Upper lobe of left lung (tissue), 6 donors: ENCODE data around the gene C12orf75. TPM values are rescaled to one million over a fixed set of nuclear protein-coding genes. Genes with fewer than 3 reads are reported as not detected.

Experiments
- ATAC-seq, 2 donors: fragments of 200-7000 bp; cut with Tn5 transposase; one replicate each; pipeline ENCODE4 v1.9.1; 2022; ENCODE audit warnings: mild to moderate bottlenecking in 2 of 2, moderate library complexity in 2 of 2; ENCODE audit not compliant: low FRiP score in 2 of 2
- DNase-seq, 2 donors: peaks; one replicate each; pipeline ENCODE4 v3.0.0-alpha.2; 2019 to 2020
- H3K27ac ChIP-seq, 4 donors: fragments of 200-600 bp; sonication (generic); one replicate each; pipeline ENCODE4 v1.5.1; 2016 to 2019
- H3K27me3 ChIP-seq, 4 donors: fragments of 200-600 bp; sonication (generic); one replicate each; pipeline ENCODE4 v1.5.1; 2017 to 2019
- H3K36me3 ChIP-seq, 4 donors: fragments of 200-600 bp; sonication (generic); one replicate each; pipeline ENCODE4 v1.5.1; 2016 to 2019
- H3K4me1 ChIP-seq, 4 donors: fragments of 200-600 bp; sonication (generic); one replicate each; pipeline ENCODE4 v1.5.1; 2018 to 2019
- H3K4me3 ChIP-seq, 4 donors: fragments of 200-600 bp; sonication (generic); one replicate each; pipeline ENCODE4 v1.5.1; 2017 to 2019; ENCODE audit warnings: mild to moderate bottlenecking in 2 of 4, moderate library complexity in 1 of 4
- H3K9me3 ChIP-seq, 4 donors: fragments of 200-600 bp; sonication (generic); one replicate each; pipeline ENCODE4 v1.5.1; 2018 to 2019
- EP300 ChIP-seq, 4 donors: sonication (generic); formaldehyde crosslinking; IDR thresholded peaks; one replicate each; pipeline ENCODE4 v1.5.1; 2017; ENCODE audit warnings: antibody characterized with exemption in 4 of 4, control low read depth in 2 of 4
- POLR2A ChIP-seq, 4 donors: fragments of 450-650 bp; IDR thresholded peaks; one replicate each; pipeline ENCODE4 v1.5.1; 2016 to 2017; ENCODE audit warnings: antibody characterized with exemption in 4 of 4, mild to moderate bottlenecking in 2 of 4
- POLR2AphosphoS5 ChIP-seq, 2 donors: sonication (generic); formaldehyde crosslinking; IDR thresholded peaks; one replicate each; pipeline ENCODE4 v1.5.1; 2017; ENCODE audit warnings: antibody characterized with exemption in 2 of 2
- WGBS, 2 donors: methylation state at CpG; one replicate each; pipeline ENCODE4 v1.1.5; 2017 to 2018; 5-methylcytosine and 5-hydroxymethylcytosine counted together
- total RNA-seq, 6 donors: library from RNA; depleted of rRNA in 4 of 6; stranded (reverse); fragments of >200 nt in 4 of 6; gene quantifications; one replicate each; pipeline versions ENCODE4 v1.1.0 to v1.2.1, GENCODE V29; 2016 to 2021
- TF ChIP-seq, protein P1 (sequence below), 6 experiments: fragments of 450-650 bp in 4 of 6; fragments of 200-600 bp in 2 of 6; sonication (generic) in 2 of 6; IDR thresholded peaks; one replicate each; pipeline ENCODE4 v1.5.1; 2016 to 2019; ENCODE audit warnings: antibody characterized with exemption in 6 of 6
- donor health status: DM: no; HTN: no; CAD: no; lungs with moderate emphysema.
- donor health status: DM: no; HTN: yes; CAD: no; lungs with severe emphysema.

C12orf75 gene
- total RNA-seq, 6 donors from 2014 or later, result 1.0 to 15.0 (median 6.2) TPM

DNA sequence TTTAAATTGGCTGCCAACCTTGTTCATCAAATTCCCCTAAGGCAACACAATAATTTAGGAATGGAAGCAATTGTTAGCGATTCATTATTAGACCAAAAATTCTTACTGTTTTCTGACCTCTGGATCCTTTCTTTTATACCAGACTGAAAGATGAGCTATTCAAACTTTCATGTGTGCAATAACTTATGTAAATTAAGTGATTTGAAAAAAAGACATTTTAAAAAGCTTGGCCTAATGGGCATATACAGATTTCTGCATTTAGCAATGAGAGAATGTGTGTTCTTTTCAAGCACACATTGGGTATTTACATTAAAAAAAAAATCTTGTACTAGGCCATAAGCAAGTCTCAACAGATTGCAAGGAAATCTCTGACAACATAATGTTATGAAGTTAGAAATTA is 65.5 kb downstream of the C12orf75 start:
- 100% methylated on average over 1 of the region's 1 CpG for WGBS, 2 donors
- H3K4me3 ChIP-seq, result no peak overlapping the region

DNA sequence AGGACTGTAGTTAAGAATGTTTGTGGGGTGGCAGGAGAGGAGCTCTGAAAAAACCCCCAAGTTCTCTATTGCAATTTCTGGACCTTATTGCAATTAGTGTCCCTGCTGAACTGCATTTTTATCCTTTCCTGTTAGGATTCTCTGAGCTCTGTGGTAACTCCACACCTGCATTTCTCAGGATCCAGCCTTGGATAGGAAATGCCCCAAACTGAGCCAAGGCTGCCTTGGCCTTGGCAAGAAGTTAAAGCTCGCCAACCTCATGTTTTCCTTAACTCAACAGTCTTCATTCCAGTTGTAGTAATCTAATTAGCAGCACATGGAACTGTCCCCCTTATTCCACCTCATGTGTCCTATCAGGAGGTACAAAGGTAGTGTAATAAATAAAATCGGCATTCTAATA is 66.5 kb downstream of the C12orf75 start:
- H3K27ac ChIP-seq, result no peak overlapping the region
- H3K4me3 ChIP-seq, result no peak overlapping the region
- DNase-seq (no peak), ATAC-seq (no peak)
- 89 to 95% methylated on average over 2 of the region's 2 CpGs for WGBS, 2 donors
- H3K9me3 ChIP-seq, result peaks cover 0 to 8% (median 0%) of the 10 kb centered on the region in 4 donors
- H3K4me1 ChIP-seq, result no peaks in the 10 kb centered on the region
- no peak for TF ChIP-seq POLR2A (IDR thresholded peaks at IDR 0.05)
- no peak for TF ChIP-seq POLR2AphosphoS5 (IDR thresholded peaks at IDR 0.05)
- no peak for TF ChIP-seq EP300 (IDR thresholded peaks at IDR 0.05)
- TF ChIP-seq, protein P1, sequence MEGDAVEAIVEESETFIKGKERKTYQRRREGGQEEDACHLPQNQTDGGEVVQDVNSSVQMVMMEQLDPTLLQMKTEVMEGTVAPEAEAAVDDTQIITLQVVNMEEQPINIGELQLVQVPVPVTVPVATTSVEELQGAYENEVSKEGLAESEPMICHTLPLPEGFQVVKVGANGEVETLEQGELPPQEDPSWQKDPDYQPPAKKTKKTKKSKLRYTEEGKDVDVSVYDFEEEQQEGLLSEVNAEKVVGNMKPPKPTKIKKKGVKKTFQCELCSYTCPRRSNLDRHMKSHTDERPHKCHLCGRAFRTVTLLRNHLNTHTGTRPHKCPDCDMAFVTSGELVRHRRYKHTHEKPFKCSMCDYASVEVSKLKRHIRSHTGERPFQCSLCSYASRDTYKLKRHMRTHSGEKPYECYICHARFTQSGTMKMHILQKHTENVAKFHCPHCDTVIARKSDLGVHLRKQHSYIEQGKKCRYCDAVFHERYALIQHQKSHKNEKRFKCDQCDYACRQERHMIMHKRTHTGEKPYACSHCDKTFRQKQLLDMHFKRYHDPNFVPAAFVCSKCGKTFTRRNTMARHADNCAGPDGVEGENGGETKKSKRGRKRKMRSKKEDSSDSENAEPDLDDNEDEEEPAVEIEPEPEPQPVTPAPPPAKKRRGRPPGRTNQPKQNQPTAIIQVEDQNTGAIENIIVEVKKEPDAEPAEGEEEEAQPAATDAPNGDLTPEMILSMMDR (IDR thresholded peaks at IDR 0.05), result no peak
- no peaks in the 10 kb centered on the region for H3K36me3 ChIP-seq
- H3K27me3 ChIP-seq, result no peaks in the 10 kb centered on the region

More for the DNA sequence above, 65.5 kb downstream of the C12orf75 start:
- H3K27me3 ChIP-seq, result no peaks in the 10 kb centered on the region
- H3K27ac ChIP-seq, result no peak overlapping the region
- DNase-seq (no peak), ATAC-seq (no peak)
- TF ChIP-seq, protein P1 (IDR thresholded peaks at IDR 0.05), result no peak
- no peak for TF ChIP-seq POLR2AphosphoS5 (IDR thresholded peaks at IDR 0.05)
- TF ChIP-seq POLR2A (IDR thresholded peaks at IDR 0.05), result no peak
- TF ChIP-seq EP300 (IDR thresholded peaks at IDR 0.05), result no peak
- H3K36me3 ChIP-seq, result no peaks in the 10 kb centered on the region
- peaks cover 0 to 8% (median 0%) of the 10 kb centered on the region in 4 donors for H3K9me3 ChIP-seq
- no peaks in the 10 kb centered on the region for H3K4me1 ChIP-seq

DNA sequence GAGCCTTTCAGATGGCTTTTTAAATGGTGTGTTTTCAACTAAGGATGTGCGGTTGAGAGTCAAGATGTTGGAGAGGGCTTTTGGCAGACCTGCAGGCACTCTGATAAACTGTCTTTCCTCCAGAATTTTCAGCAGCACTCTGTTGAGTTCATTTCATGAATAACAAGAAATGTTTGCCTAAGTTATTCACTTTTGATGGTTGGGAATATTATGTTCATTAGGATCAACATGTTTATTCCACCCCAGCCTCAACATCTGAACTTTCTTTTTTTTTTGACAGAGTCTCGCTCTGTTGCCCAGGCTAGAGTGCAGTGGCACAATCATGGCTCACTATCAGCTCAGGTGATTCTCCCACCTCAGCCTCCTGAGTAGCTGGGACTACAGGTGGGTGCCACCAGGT is 68.4 kb downstream of the C12orf75 start:
- Histone ChIP-seq H3K36me3 (no peaks in the 10 kb centered on the region), H3K4me3 (no peak overlapping the region), H3K4me1 (no peaks in the 10 kb centered on the region), H3K27me3 (no peaks in the 10 kb centered on the region), H3K27ac (no peak overlapping the region), H3K9me3 (peaks cover 0 to 8% (median 0%) of the 10 kb centered on the region in 4 donors)
- ATAC-seq, result no peak
- no peak for DNase-seq
- whole genome bisulfite sequencing, 2 donors, result 93 to 94% methylated on average over 2 of the region's 2 CpGs
- TF ChIP-seq, protein P1 (IDR thresholded peaks at IDR 0.05), result no peak
- TF ChIP-seq EP300 (IDR thresholded peaks at IDR 0.05) (no peak), POLR2A (IDR thresholded peaks at IDR 0.05) (no peak), POLR2AphosphoS5 (IDR thresholded peaks at IDR 0.05) (no peak)

DNA sequence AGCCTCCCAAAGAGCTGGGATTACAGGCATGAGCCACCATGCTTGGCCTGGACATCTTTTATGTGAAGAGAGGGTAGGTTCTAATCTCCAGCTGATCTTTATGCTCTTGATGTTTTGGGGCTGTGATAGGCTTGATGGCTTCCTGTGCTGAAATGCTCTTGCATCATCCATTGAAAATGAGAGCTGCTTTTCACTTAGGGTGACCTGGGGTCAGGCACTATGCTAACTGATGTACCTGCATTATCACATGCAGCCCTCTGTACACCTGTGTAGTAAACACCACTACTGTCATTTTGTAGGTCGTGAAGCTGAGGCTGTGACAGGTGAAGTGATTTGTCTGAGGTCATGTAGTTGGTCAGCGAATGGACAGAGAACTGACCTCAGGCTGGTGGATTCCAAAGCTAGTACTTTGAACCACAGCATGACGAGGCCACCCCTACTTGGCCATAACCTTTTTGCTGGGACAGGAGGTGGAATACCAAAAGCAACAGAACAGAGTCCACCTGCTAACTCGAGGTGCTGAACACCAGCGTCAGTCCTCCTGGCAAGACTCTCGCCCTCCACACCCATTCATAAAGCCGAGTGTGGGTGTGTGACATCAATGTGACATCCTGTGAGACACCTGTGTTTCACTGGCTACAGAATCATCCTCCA is 69.1 kb downstream of the C12orf75 start:
- ATAC-seq (no peak), DNase-seq (no peak)
- no peak for TF ChIP-seq POLR2AphosphoS5 (IDR thresholded peaks at IDR 0.05)
- no peak for TF ChIP-seq POLR2A (IDR thresholded peaks at IDR 0.05)
- no peak for TF ChIP-seq EP300 (IDR thresholded peaks at IDR 0.05)
- TF ChIP-seq, protein P1 (IDR thresholded peaks at IDR 0.05), result no peak
- peaks cover 0 to 8% (median 0%) of the 10 kb centered on the region in 4 donors for H3K9me3 ChIP-seq
- H3K27ac ChIP-seq, result no peak overlapping the region
- H3K4me3 ChIP-seq, result no peak overlapping the region
- H3K36me3 ChIP-seq, result no peaks in the 10 kb centered on the region
- H3K27me3 ChIP-seq, result no peaks in the 10 kb centered on the region
- H3K4me1 ChIP-seq, result no peaks in the 10 kb centered on the region
- WGBS, 2 donors, result 85 to 97% methylated on average over 7 of the region's 7 CpGs

DNA sequence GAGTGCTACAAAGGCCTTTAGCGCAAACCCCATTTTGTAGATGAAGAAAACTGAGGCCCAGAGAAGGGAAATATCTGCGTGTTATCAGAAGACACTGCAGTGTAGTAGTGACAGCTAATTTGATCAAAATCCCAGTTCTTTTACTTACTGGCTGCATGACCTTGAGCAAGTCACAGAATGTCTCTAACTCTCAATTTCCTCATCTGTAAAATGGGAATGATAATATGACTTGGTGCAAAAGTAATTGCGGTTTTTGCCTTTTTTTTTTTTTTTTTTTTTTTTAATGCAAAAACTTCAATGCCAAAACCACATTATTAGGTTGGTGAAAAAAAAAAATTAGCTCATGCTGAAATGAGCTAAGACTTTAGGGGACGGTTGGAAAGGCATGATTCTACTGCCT is 69.7 kb downstream of the C12orf75 start:
- peaks cover 0 to 8% (median 0%) of the 10 kb centered on the region in 4 donors for H3K9me3 ChIP-seq
- H3K4me1 ChIP-seq, result no peaks in the 10 kb centered on the region
- ATAC-seq (no peak), DNase-seq (no peak)
- H3K36me3 ChIP-seq, result no peaks in the 10 kb centered on the region
- H3K27ac ChIP-seq, result no peak overlapping the region
- H3K4me3 ChIP-seq, result no peak overlapping the region
- WGBS, 2 donors, result 95 to 99% methylated on average over 4 of the region's 4 CpGs
- H3K27me3 ChIP-seq, result no peaks in the 10 kb centered on the region
- TF ChIP-seq, protein P1 (IDR thresholded peaks at IDR 0.05), result no peak
- TF ChIP-seq POLR2A (IDR thresholded peaks at IDR 0.05) (no peak), POLR2AphosphoS5 (IDR thresholded peaks at IDR 0.05) (no peak), EP300 (IDR thresholded peaks at IDR 0.05) (no peak)
